ENCODE results near the gene FEN1. TPM values are rescaled to one million over a fixed set of nuclear protein-coding genes. Genes with fewer than 3 reads are reported as not detected.

The FEN1 gene
- total RNA-seq, 1 experiment from 2014 or later: 21.5 TPM

- intact Hi-C loops (cut with micrococcal nuclease): no loop called here
- H3K4me1 Mint-ChIP-seq (ENCODE audit: insufficient read depth, unreplicated experiment): no peaks in the 10 kb centered on the region
- ChIA-PET POLR2A (no interaction called here), CTCF (interaction anchor here (1.6 kb wide), 1 partner anchor 27 kb away, joined by 4 read pairs; no protein-coding TSS in a partner anchor)
- DNase-seq (ENCODE audit: unreplicated experiment): no peak
- no peaks in the 10 kb centered on the region for H3K9me3 Mint-ChIP-seq (ENCODE audit: unreplicated experiment)
- no peak for TF ChIP-seq CTCF (IDR thresholded peaks at IDR 0.05; ENCODE audit: unreplicated experiment)
- no peak overlapping the region for H3K4me3 Mint-ChIP-seq (ENCODE audit: unreplicated experiment)
- peaks cover 11% of the 10 kb centered on the region for H3K36me3 Mint-ChIP-seq (ENCODE audit: insufficient read depth, unreplicated experiment)
- no peak overlapping the region for H3K27ac Mint-ChIP-seq (ENCODE audit: low read depth, unreplicated experiment)
- no peaks in the 10 kb centered on the region for H3K27me3 Mint-ChIP-seq (ENCODE audit: insufficient read depth, unreplicated experiment)
- BruUV-seq (replicated peaks): no TSS peak
These were observed 18.3 kb upstream of the FEN1 start for GRCh38 chr11:61774411-61774810.

GRCh38 chr11:61775106-61775505, 17.6 kb upstream of the FEN1 start:
- Mint-ChIP-seq H3K4me1 (ENCODE audit: insufficient read depth, unreplicated experiment) (no peaks in the 10 kb centered on the region), H3K9me3 (ENCODE audit: unreplicated experiment) (no peaks in the 10 kb centered on the region), H3K36me3 (ENCODE audit: insufficient read depth, unreplicated experiment) (peaks cover 11% of the 10 kb centered on the region), H3K27me3 (ENCODE audit: insufficient read depth, unreplicated experiment) (no peaks in the 10 kb centered on the region), H3K4me3 (ENCODE audit: unreplicated experiment) (no peak overlapping the region), H3K27ac (ENCODE audit: low read depth, unreplicated experiment) (no peak overlapping the region)
- no TSS peak for BruUV-seq (replicated peaks)
- no peak for TF ChIP-seq CTCF (IDR thresholded peaks at IDR 0.05; ENCODE audit: unreplicated experiment)
- ChIA-PET POLR2A (no interaction called here), CTCF (interaction anchor here (0.6 to 1.6 kb wide), 11 partner anchors 13 to 397 kb away, joined by 3 to 12 read pairs (median 4); no protein-coding TSS in a partner anchor)
- intact Hi-C loops (cut with micrococcal nuclease): no loop called here
- DNase-seq (ENCODE audit: unreplicated experiment): no peak

- TF ChIP-seq CTCF (IDR thresholded peaks at IDR 0.05; ENCODE audit: unreplicated experiment): no peak
- Mint-ChIP-seq H3K4me1 (ENCODE audit: insufficient read depth, unreplicated experiment) (no peaks in the 10 kb centered on the region), H3K36me3 (ENCODE audit: insufficient read depth, unreplicated experiment) (peaks cover 11% of the 10 kb centered on the region), H3K4me3 (ENCODE audit: unreplicated experiment) (no peak overlapping the region), H3K9me3 (ENCODE audit: unreplicated experiment) (no peaks in the 10 kb centered on the region), H3K27ac (ENCODE audit: low read depth, unreplicated experiment) (no peak overlapping the region), H3K27me3 (ENCODE audit: insufficient read depth, unreplicated experiment) (no peaks in the 10 kb centered on the region)
- ChIA-PET POLR2A (no interaction called here), CTCF (interaction anchor here (0.6 to 1.6 kb wide), 11 partner anchors 12 to 396 kb away, joined by 3 to 12 read pairs (median 4); no protein-coding TSS in a partner anchor)
- no peak for DNase-seq (ENCODE audit: unreplicated experiment)
- intact Hi-C loops (cut with micrococcal nuclease): loop anchor here (1.0 kb wide), 1 partner anchor 29 kb away; no protein-coding TSS in a partner anchor
- BruUV-seq (replicated peaks): no TSS peak
These were observed 16.8 kb upstream of the FEN1 start for GRCh38 chr11:61775606-61776554.

- Mint-ChIP-seq H3K36me3 (ENCODE audit: insufficient read depth, unreplicated experiment) (peaks cover 11% of the 10 kb centered on the region), H3K9me3 (ENCODE audit: unreplicated experiment) (no peaks in the 10 kb centered on the region), H3K27me3 (ENCODE audit: insufficient read depth, unreplicated experiment) (no peaks in the 10 kb centered on the region), H3K4me1 (ENCODE audit: insufficient read depth, unreplicated experiment) (no peaks in the 10 kb centered on the region), H3K27ac (ENCODE audit: low read depth, unreplicated experiment) (no peak overlapping the region), H3K4me3 (ENCODE audit: unreplicated experiment) (no peak overlapping the region)
- peak; percentile 69 for TF ChIP-seq CTCF (IDR thresholded peaks at IDR 0.05; ENCODE audit: unreplicated experiment)
- CTCF ChIA-PET: interaction anchor here (0.6 to 1.0 kb wide), 4 partner anchors 13 to 844 kb away, joined by 3 to 4 read pairs (median 3); no protein-coding TSS in a partner anchor
- peak; percentile 59 for DNase-seq (ENCODE audit: unreplicated experiment)
- POLR2A ChIA-PET: no interaction called here
- intact Hi-C loops (cut with micrococcal nuclease): loop anchor here (1.0 kb wide), 1 partner anchor 29 kb away; no protein-coding TSS in a partner anchor
- no TSS peak for BruUV-seq (replicated peaks)
These were observed 16.1 kb upstream of the FEN1 start for GRCh38 chr11:61776561-61777075.

Data from MCF 10A (cell line).